ENCODE measurements around the gene RBM15B. TPM values are rescaled to one million over a fixed set of nuclear protein-coding genes. Genes with fewer than 3 reads are reported as not detected.

The RBM15B gene
- total RNA-seq, 4 donors from 2014 or later = 26.3 to 35.3 (median 27.0) TPM

DNA sequence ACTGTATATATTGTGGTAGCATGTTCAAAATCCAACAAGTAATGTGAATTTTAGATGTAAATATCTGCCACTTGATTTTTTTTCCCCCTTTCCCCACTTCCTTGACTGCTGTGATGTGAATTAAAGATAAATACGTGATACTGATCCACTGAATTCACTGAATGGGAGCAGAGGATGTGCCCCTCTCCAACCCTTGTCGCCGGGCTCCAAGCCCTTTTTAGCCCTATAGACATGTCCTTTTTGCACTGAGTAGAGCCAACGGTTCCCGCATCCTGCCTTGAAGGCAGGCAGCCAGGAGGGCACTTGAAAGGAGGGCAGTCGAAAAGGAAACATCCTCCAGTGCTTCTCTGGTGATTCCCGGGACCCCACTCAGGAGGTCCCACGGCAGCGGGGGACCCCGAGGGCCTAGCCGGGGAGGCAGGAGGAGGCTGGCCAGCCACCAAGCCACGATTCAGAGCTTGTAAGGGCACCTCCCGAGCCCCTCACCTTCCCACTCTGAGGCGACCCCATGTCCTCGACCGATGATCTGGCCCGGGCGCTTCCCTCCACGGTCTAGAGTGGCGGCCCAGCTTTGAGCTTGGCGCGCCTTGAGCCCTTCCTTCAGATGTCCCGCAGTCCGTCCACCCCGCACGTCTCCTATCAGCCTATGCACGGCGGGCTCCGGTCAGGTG, 6.9 kb upstream of the RBM15B start:
- Histone ChIP-seq H3K4me3 (peak overlapping the region; percentile 52 to 90 (median 83)), H3K4me1 (peaks cover 41 to 53% (median 42%) of the 10 kb centered on the region in 3 donors), H3K36me3 (peaks cover 0 to 25% (median 0%) of the 10 kb centered on the region in 3 donors), H3K9me3 (no peaks in the 10 kb centered on the region), H3K27me3 (no peaks in the 10 kb centered on the region), H3K27ac (peak overlapping the region; percentile 92 to 99 (median 96))
- WGBS, 2 donors = 0 to 1% methylated on average over 8 to 20 of the region's 29 CpGs
- no peak for TF ChIP-seq POLR2A (IDR thresholded peaks at IDR 0.05)
- TF ChIP-seq, protein P1, sequence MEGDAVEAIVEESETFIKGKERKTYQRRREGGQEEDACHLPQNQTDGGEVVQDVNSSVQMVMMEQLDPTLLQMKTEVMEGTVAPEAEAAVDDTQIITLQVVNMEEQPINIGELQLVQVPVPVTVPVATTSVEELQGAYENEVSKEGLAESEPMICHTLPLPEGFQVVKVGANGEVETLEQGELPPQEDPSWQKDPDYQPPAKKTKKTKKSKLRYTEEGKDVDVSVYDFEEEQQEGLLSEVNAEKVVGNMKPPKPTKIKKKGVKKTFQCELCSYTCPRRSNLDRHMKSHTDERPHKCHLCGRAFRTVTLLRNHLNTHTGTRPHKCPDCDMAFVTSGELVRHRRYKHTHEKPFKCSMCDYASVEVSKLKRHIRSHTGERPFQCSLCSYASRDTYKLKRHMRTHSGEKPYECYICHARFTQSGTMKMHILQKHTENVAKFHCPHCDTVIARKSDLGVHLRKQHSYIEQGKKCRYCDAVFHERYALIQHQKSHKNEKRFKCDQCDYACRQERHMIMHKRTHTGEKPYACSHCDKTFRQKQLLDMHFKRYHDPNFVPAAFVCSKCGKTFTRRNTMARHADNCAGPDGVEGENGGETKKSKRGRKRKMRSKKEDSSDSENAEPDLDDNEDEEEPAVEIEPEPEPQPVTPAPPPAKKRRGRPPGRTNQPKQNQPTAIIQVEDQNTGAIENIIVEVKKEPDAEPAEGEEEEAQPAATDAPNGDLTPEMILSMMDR (IDR thresholded peaks at IDR 0.05) = no peak
- no peak for DNase-seq
- intact Hi-C loops (cut with DNase I) = no loop called here

DNA sequence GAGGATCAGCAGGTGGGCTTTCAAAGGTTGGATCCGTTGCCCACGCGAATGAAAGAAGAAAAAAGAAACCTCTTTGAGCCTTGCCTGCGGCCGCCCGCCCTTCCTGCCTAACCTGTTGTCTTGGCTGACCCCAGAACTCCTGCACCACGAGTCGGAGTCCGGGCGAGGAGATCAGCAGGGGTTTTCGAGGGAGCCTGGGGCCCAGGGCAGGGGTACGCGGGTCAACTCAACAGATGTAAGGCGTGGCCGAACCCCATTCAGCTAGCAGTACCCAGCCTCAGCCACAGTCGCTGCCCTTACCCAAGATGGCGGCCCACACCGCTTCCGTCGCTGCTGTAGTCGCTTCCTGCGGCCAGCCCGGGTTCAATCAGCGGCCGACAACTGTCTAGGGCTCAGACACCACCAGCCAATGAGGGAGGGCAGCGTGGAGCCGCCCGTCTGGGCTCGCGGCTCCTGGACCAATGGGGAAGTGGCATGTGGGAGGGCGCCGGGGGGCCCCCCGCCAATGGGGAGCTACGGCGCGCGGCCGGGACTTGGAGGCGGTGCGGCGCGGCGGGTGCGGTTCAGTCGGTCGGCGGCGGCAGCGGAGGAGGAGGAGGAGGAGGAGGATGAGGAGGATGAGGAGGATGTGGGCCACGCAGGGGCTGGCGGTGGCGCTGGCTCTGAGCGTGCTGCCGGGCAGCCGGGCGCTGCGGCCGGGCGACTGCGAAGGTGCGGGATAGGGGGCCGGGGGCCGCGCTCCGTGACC, 6.2 kb upstream of the RBM15B start, which contains the start of gene MANF:
Gene MANF, plus strand, starts transcription at position 566 of the 748 bp plus-strand sequence. Its CDS starts 52 bp downstream, at position 618.
- H3K27me3 ChIP-seq = no peaks in the 10 kb centered on the region
- H3K27ac ChIP-seq = peak within 1 kb of the TSS; percentile 92 to 99 (median 96)
- intact Hi-C loops (cut with DNase I) = no loop called here
- peak within 1 kb of the TSS; percentile 52 to 90 (median 83) for H3K4me3 ChIP-seq
- H3K36me3 ChIP-seq = peaks cover 0 to 26% (median 0%) of the 10 kb centered on the region in 3 donors
- TF ChIP-seq POLR2A (IDR thresholded peaks at IDR 0.05) = peak in 3 of 4 donors; percentile 86 to 92 (median 88)
- TF ChIP-seq, protein P1 (IDR thresholded peaks at IDR 0.05) = peak in 4 of 6 experiments; percentile 15 to 40 (median 32)
- H3K4me1 ChIP-seq = peaks cover 44 to 60% (median 46%) of the 10 kb centered on the region in 3 donors
- no peaks in the 10 kb centered on the region for H3K9me3 ChIP-seq
- peak; percentile 87 for DNase-seq
- 0% methylated on average over 3 of the region's 65 CpGs; no CpG with 5 or more reads in 1 of the 2 donors for WGBS, 2 donors

DNA sequence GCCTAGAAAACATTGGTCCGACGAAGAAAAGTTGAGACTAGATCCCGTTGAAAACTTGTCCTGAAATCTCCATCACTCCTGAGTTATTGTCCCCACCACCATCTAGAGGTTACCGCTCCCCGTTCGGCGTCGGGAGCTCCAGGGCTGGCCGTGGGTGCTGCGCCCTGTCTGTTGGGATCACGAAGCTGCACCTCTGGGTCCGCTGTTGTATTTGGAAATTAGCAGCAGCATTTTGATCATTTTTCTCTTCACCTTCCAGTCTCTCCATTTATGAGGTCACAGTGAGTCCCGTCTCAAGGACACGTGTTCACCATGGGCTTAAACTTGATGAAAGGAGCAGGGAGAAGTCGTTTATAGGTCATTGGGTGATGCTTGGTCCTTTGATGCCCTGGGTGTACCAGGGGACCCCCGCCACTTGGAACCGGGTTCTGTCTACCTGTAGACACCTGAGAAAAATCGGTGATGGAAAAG, 5.4 kb upstream of the RBM15B start:
- Histone ChIP-seq H3K9me3 (no peaks in the 10 kb centered on the region), H3K36me3 (peaks cover 0 to 26% (median 0%) of the 10 kb centered on the region in 3 donors), H3K4me1 (peaks cover 51 to 68% (median 54%) of the 10 kb centered on the region in 3 donors), H3K27me3 (no peaks in the 10 kb centered on the region), H3K27ac (peak overlapping the region; percentile 92 to 99 (median 96)), H3K4me3 (peak overlapping the region; percentile 52 to 90 (median 83))
- intact Hi-C loops (cut with DNase I) = no loop called here
- DNase-seq = no peak
- TF ChIP-seq, protein P1 (IDR thresholded peaks at IDR 0.05) = no peak
- no peak for TF ChIP-seq POLR2A (IDR thresholded peaks at IDR 0.05)
- WGBS, 2 donors = 1% methylated on average over 15 to 16 of the region's 18 CpGs

DNA sequence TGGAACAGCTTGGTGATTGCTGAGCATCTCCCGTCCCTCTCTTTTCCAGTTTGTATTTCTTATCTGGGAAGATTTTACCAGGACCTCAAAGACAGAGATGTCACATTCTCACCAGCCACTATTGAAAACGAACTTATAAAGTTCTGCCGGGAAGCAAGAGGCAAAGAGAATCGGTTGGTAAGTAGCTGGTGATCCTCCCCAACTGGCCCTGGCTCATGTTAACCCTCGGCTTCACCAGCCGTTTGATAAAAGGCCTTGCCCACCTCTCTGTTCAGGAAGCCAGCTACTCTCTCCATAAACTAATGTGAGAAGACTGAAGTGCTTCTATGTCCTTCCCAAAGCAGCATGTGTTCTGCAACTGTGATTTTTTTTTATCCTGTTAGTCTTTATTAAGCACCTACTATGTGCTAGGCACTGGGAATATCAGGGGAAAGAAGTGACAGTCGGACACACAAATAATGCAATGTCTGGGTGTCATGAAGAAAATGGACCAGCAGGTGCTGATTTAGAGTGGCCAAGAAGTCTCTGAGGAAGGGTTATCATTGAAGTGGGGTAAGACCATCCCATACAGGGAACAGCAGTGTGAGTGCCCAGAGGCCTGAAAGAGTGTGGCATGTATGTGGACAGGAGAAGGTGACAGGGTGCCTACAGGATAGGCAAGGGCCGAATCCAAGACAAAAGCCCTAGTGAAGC, 4.8 kb upstream of the RBM15B start:
- no peak for DNase-seq
- intact Hi-C loops (cut with DNase I) = no loop called here
- Histone ChIP-seq H3K36me3 (peaks cover 0 to 26% (median 0%) of the 10 kb centered on the region in 3 donors), H3K4me1 (peaks cover 54 to 71% (median 56%) of the 10 kb centered on the region in 3 donors), H3K9me3 (no peaks in the 10 kb centered on the region), H3K27ac (peak overlapping the region; percentile 92 to 99 (median 96)), H3K4me3 (peak overlapping the region; percentile 52 to 90 (median 83)), H3K27me3 (no peaks in the 10 kb centered on the region)
- 20 to 21% methylated on average over 8 of the region's 8 CpGs for WGBS, 2 donors
- TF ChIP-seq, protein P1 (IDR thresholded peaks at IDR 0.05) = peak in 1 of 6 experiments; percentile 33
- no peak for TF ChIP-seq POLR2A (IDR thresholded peaks at IDR 0.05)

Data from esophagus squamous epithelium (tissue), 5 donors.